ENCODE data around the gene CPSF3.

The CPSF3 gene

GRCh38 chr2:9483107-9483506 lies 59.7 kb downstream of the CPSF3 start:
- no peak for TF ChIP-seq EZH2phosphoT487 (IDR thresholded peaks at IDR 0.05; ENCODE audit: borderline replicate concordance, low read length)
- TF ChIP-seq, protein P1, sequence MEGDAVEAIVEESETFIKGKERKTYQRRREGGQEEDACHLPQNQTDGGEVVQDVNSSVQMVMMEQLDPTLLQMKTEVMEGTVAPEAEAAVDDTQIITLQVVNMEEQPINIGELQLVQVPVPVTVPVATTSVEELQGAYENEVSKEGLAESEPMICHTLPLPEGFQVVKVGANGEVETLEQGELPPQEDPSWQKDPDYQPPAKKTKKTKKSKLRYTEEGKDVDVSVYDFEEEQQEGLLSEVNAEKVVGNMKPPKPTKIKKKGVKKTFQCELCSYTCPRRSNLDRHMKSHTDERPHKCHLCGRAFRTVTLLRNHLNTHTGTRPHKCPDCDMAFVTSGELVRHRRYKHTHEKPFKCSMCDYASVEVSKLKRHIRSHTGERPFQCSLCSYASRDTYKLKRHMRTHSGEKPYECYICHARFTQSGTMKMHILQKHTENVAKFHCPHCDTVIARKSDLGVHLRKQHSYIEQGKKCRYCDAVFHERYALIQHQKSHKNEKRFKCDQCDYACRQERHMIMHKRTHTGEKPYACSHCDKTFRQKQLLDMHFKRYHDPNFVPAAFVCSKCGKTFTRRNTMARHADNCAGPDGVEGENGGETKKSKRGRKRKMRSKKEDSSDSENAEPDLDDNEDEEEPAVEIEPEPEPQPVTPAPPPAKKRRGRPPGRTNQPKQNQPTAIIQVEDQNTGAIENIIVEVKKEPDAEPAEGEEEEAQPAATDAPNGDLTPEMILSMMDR (IDR thresholded peaks at IDR 0.05; ENCODE audit: low read depth, low read length, poor library complexity, severe bottlenecking), result no peak
- Histone ChIP-seq H3K4me3 (ENCODE audit: low read length) (no peak overlapping the region), H3K79me2 (ENCODE audit: control insufficient read depth, low read length) (peaks cover 17% of the 10 kb centered on the region), H3K9me3 (ENCODE audit: control insufficient read depth, insufficient read depth, low read length) (no peaks in the 10 kb centered on the region), H3K36me3 (ENCODE audit: control insufficient read depth, low read length) (peaks cover 97% of the 10 kb centered on the region), H4K20me1 (ENCODE audit: control insufficient read depth, insufficient read depth, low read depth, low read length) (no peaks in the 10 kb centered on the region; the same call in 1 of the 2 replicates), H3K4me1 (ENCODE audit: control insufficient read depth, low read length) (peaks cover 31% of the 10 kb centered on the region), H3K9me2 (replicated peaks; ENCODE audit: control insufficient read depth, low read length) (no peaks in the 10 kb centered on the region), H3K27me3 (ENCODE audit: control insufficient read depth, low read length) (no peaks in the 10 kb centered on the region), H3K4me2 (ENCODE audit: low read length) (no peak overlapping the region), H3K27ac (ENCODE audit: low read depth, low read length) (no peak overlapping the region), H3F3A (ENCODE audit: control insufficient read depth, insufficient read depth) (peaks cover 19% of the 10 kb centered on the region)

GRCh38 chr2:9484533-9484932 lies 61.1 kb downstream of the CPSF3 start:
- peaks cover 18% of the 10 kb centered on the region for H3K4me1 ChIP-seq (ENCODE audit: control insufficient read depth, low read length)
- no peaks in the 10 kb centered on the region for H3K9me2 ChIP-seq (replicated peaks; ENCODE audit: control insufficient read depth, low read length)
- H4K20me1 ChIP-seq (ENCODE audit: control insufficient read depth, insufficient read depth, low read depth, low read length), result no peaks in the 10 kb centered on the region; the same call in 1 of the 2 replicates
- H3K27ac ChIP-seq (ENCODE audit: low read depth, low read length), result no peak overlapping the region
- H3F3A ChIP-seq (ENCODE audit: control insufficient read depth, insufficient read depth), result peaks cover 11% of the 10 kb centered on the region
- no peaks in the 10 kb centered on the region for H3K9me3 ChIP-seq (ENCODE audit: control insufficient read depth, insufficient read depth, low read length)
- peaks cover 4% of the 10 kb centered on the region; the same call in 1 of the 2 replicates for H3K79me2 ChIP-seq (ENCODE audit: control insufficient read depth, low read length)
- no peak overlapping the region for H3K4me3 ChIP-seq (ENCODE audit: low read length)
- TF ChIP-seq, protein P1 (IDR thresholded peaks at IDR 0.05; ENCODE audit: low read depth, low read length, poor library complexity, severe bottlenecking), result no peak
- no peak for TF ChIP-seq EZH2phosphoT487 (IDR thresholded peaks at IDR 0.05; ENCODE audit: borderline replicate concordance, low read length)
- peaks cover 97% of the 10 kb centered on the region for H3K36me3 ChIP-seq (ENCODE audit: control insufficient read depth, low read length)
- no peak overlapping the region for H3K4me2 ChIP-seq (ENCODE audit: low read length)
- H3K27me3 ChIP-seq (ENCODE audit: control insufficient read depth, low read length), result no peaks in the 10 kb centered on the region

DNA sequence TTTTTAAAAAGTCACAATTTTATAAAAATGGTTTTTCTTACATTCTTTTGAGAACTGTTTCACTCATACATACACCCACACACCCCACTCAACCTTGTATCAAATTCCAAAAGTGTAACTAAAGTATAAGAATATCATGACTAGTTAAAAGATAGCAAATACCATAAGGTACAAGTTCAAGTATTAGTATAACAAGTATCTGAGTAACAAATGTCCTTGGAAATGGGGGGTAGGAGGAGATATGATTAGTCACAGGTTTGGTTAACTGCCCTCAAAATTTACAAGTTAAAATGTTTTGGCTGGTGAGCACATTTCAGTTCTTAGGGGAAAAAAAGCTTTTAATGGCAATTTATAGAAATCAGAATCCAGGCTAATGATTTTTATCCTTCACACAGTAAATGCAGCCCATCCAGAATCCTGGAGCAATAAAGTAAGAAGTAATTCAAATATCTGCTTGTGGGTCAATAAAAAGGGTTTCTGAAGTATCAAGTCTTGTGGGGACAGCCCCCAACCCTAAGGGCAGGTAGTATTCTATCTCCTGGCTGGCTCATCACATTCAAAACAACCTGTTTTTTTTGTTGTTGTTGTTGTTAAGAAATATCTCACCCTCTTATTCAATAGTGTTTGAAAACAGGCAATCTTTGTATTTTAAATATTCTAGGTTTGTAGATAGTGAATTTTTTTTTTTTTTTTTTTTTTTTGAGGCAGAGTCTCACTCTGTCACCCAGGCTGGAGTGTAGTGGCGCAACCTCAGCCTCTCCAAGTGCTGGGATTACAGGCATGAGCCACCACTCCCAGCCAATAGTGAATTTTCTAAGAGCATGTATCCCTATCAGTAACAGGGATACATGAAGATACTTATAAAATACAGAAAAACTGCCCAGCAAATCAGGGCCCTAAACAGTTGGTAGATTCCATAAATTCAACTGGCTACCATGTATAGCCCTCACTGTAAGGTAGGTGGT lies 65.4 kb downstream of the CPSF3 start:
- no peaks in the 10 kb centered on the region for H3K9me3 ChIP-seq (ENCODE audit: control insufficient read depth, insufficient read depth, low read length)
- peaks cover 5% of the 10 kb centered on the region; the same call in 1 of the 2 replicates for H3F3A ChIP-seq (ENCODE audit: control insufficient read depth, insufficient read depth)
- H3K4me1 ChIP-seq (ENCODE audit: control insufficient read depth, low read length), result no peaks in the 10 kb centered on the region
- no peak overlapping the region for H3K4me2 ChIP-seq (ENCODE audit: low read length)
- H3K4me3 ChIP-seq (ENCODE audit: low read length), result no peak overlapping the region
- H3K36me3 ChIP-seq (ENCODE audit: control insufficient read depth, low read length), result peaks cover 99% of the 10 kb centered on the region
- no peaks in the 10 kb centered on the region for H3K27me3 ChIP-seq (ENCODE audit: control insufficient read depth, low read length)
- H4K20me1 ChIP-seq (ENCODE audit: control insufficient read depth, insufficient read depth, low read depth, low read length), result no peaks in the 10 kb centered on the region
- no peaks in the 10 kb centered on the region for H3K9me2 ChIP-seq (replicated peaks; ENCODE audit: control insufficient read depth, low read length)
- H3K27ac ChIP-seq (ENCODE audit: low read depth, low read length), result no peak overlapping the region
- no peak for TF ChIP-seq EZH2phosphoT487 (IDR thresholded peaks at IDR 0.05; ENCODE audit: borderline replicate concordance, low read length)
- TF ChIP-seq, protein P1 (IDR thresholded peaks at IDR 0.05; ENCODE audit: low read depth, low read length, poor library complexity, severe bottlenecking), result no peak
- no peaks in the 10 kb centered on the region for H3K79me2 ChIP-seq (ENCODE audit: control insufficient read depth, low read length)
